ENCODE results near the gene RASSF1.

RASSF1 gene

GRCh38 chr3:50334339-50335075 lies 6.1 kb downstream of the RASSF1 start:
- Histone ChIP-seq H3K27me3 (ENCODE audit: insufficient read depth, low read length, poor library complexity, severe bottlenecking) (peaks cover 4% of the 10 kb centered on the region), H3K9me3 (ENCODE audit: insufficient read depth, low read depth, low read length) (no peaks in the 10 kb centered on the region), H3K79me2 (ENCODE audit: insufficient read depth, low read length) (peaks cover 93% of the 10 kb centered on the region), H3K4me1 (ENCODE audit: insufficient read depth, low read length, poor library complexity, severe bottlenecking) (peaks cover 31% of the 10 kb centered on the region), H4K20me1 (ENCODE audit: insufficient read depth, low read length, poor library complexity, severe bottlenecking) (peaks cover 74% of the 10 kb centered on the region), H3K9ac (ENCODE audit: low read depth, low read length, poor library complexity, severe bottlenecking) (peak overlapping the region; percentile 98), H3F3A (ENCODE audit: low read depth) (peaks cover 6% of the 10 kb centered on the region; the same call in 1 of the 2 replicates), H3K4me3 (ENCODE audit: low read length, poor library complexity, severe bottlenecking) (peak overlapping the region; percentile 97), H3K4me2 (ENCODE audit: low read depth, low read length, poor library complexity, severe bottlenecking) (peak overlapping the region; percentile 99), H2AFZ (ENCODE audit: low read length) (no peak overlapping the region), H3K36me3 (ENCODE audit: insufficient read depth, low read length) (peaks cover 42% of the 10 kb centered on the region), H3K9me2 (replicated peaks; ENCODE audit: low read depth, low read length) (no peaks in the 10 kb centered on the region)
- TF ChIP-seq EZH2phosphoT487 (IDR thresholded peaks at IDR 0.05; ENCODE audit: borderline replicate concordance) = no peak
- no peak for TF ChIP-seq CTCF (conservative IDR thresholded peaks at IDR 0.05; ENCODE audit: low read length)

GRCh38 chr3:50333744-50334328 lies 6.8 kb downstream of the RASSF1 start:
- Histone ChIP-seq H3F3A (ENCODE audit: low read depth) (peaks cover 8% of the 10 kb centered on the region; the same call in 1 of the 2 replicates), H3K4me2 (ENCODE audit: low read depth, low read length, poor library complexity, severe bottlenecking) (peak overlapping the region; percentile 99), H3K36me3 (ENCODE audit: insufficient read depth, low read length) (peaks cover 46% of the 10 kb centered on the region), H3K9me3 (ENCODE audit: insufficient read depth, low read depth, low read length) (no peaks in the 10 kb centered on the region), H3K4me3 (ENCODE audit: low read length, poor library complexity, severe bottlenecking) (peak overlapping the region; percentile 97), H3K9ac (ENCODE audit: low read depth, low read length, poor library complexity, severe bottlenecking) (peak overlapping the region; percentile 98), H3K27me3 (ENCODE audit: insufficient read depth, low read length, poor library complexity, severe bottlenecking) (peaks cover 4% of the 10 kb centered on the region), H3K4me1 (ENCODE audit: insufficient read depth, low read length, poor library complexity, severe bottlenecking) (peaks cover 28% of the 10 kb centered on the region), H4K20me1 (ENCODE audit: insufficient read depth, low read length, poor library complexity, severe bottlenecking) (peaks cover 78% of the 10 kb centered on the region), H3K79me2 (ENCODE audit: insufficient read depth, low read length) (peaks cover 86% of the 10 kb centered on the region), H3K9me2 (replicated peaks; ENCODE audit: low read depth, low read length) (no peaks in the 10 kb centered on the region), H2AFZ (ENCODE audit: low read length) (no peak overlapping the region)
- TF ChIP-seq EZH2phosphoT487 (IDR thresholded peaks at IDR 0.05; ENCODE audit: borderline replicate concordance) (no peak), CTCF (conservative IDR thresholded peaks at IDR 0.05; ENCODE audit: low read length) (no peak)

GRCh38 chr3:50331364-50331907 lies 9.2 kb downstream of the RASSF1 start:
- peaks cover 81% of the 10 kb centered on the region for H3K79me2 ChIP-seq (ENCODE audit: insufficient read depth, low read length)
- no peaks in the 10 kb centered on the region for H3K9me3 ChIP-seq (ENCODE audit: insufficient read depth, low read depth, low read length)
- H3K9me2 ChIP-seq (replicated peaks; ENCODE audit: low read depth, low read length) = no peaks in the 10 kb centered on the region
- H3K4me2 ChIP-seq (ENCODE audit: low read depth, low read length, poor library complexity, severe bottlenecking) = no peak overlapping the region
- H2AFZ ChIP-seq (ENCODE audit: low read length) = no peak overlapping the region
- H3K36me3 ChIP-seq (ENCODE audit: insufficient read depth, low read length) = peaks cover 46% of the 10 kb centered on the region
- H3F3A ChIP-seq (ENCODE audit: low read depth) = peaks cover 9% of the 10 kb centered on the region
- no peak for TF ChIP-seq EZH2phosphoT487 (IDR thresholded peaks at IDR 0.05; ENCODE audit: borderline replicate concordance)
- no peak for TF ChIP-seq CTCF (conservative IDR thresholded peaks at IDR 0.05; ENCODE audit: low read length)
- no peak overlapping the region for H3K4me3 ChIP-seq (ENCODE audit: low read length, poor library complexity, severe bottlenecking)
- no peaks in the 10 kb centered on the region for H3K27me3 ChIP-seq (ENCODE audit: insufficient read depth, low read length, poor library complexity, severe bottlenecking)
- no peak overlapping the region for H3K9ac ChIP-seq (ENCODE audit: low read depth, low read length, poor library complexity, severe bottlenecking)
- peaks cover 34% of the 10 kb centered on the region for H3K4me1 ChIP-seq (ENCODE audit: insufficient read depth, low read length, poor library complexity, severe bottlenecking)
- H4K20me1 ChIP-seq (ENCODE audit: insufficient read depth, low read length, poor library complexity, severe bottlenecking) = peaks cover 83% of the 10 kb centered on the region

Measured in Loucy (cell line).